Endothelial cell (in vitro differentiated cells): ENCODE measurements around the gene HLA-DMB. TPM values are rescaled to one million over a fixed set of nuclear protein-coding genes. Genes with fewer than 3 reads are reported as not detected.

Source experiments
- DNase-seq: peaks from one replicate; pipeline ENCODE4 v3.0.0; 2021; ENCODE audit warnings: low spot score
- H3K27ac Mint-ChIP-seq: one replicate; pipeline ENCODE4 v1.8.0; 2021; ENCODE audit warnings: mixed read lengths, inconsistent platforms; ENCODE audit not compliant: unreplicated experiment
- H3K27me3 Mint-ChIP-seq: one replicate; pipeline ENCODE4 v1.8.0; 2021; ENCODE audit warnings: mild to moderate bottlenecking, moderate library complexity, mixed read lengths, inconsistent platforms; ENCODE audit not compliant: unreplicated experiment
- H3K36me3 Mint-ChIP-seq: one replicate; pipeline ENCODE4 v1.8.0; 2021; ENCODE audit warnings: mild to moderate bottlenecking, low read depth, mixed read lengths, inconsistent platforms; ENCODE audit not compliant: unreplicated experiment
- H3K4me1 Mint-ChIP-seq: one replicate; pipeline ENCODE4 v1.8.0; 2021; ENCODE audit warnings: mild to moderate bottlenecking, mixed read lengths, inconsistent platforms; ENCODE audit not compliant: unreplicated experiment
- H3K4me3 Mint-ChIP-seq: one replicate; pipeline ENCODE4 v1.8.0; 2021; ENCODE audit warnings: mild to moderate bottlenecking, mixed read lengths, inconsistent platforms; ENCODE audit not compliant: unreplicated experiment
- H3K9me3 Mint-ChIP-seq: one replicate; pipeline ENCODE4 v1.8.0; 2021; ENCODE audit warnings: mixed read lengths, inconsistent platforms; ENCODE audit not compliant: unreplicated experiment
- CTCF ChIP-seq: fragments of 200-600 bp; sonication (generic); IDR thresholded peaks from one replicate; pipeline ENCODE4 v1.5.0; 2021; ENCODE audit warnings: antibody characterized with exemption; ENCODE audit not compliant: unreplicated experiment
- total RNA-seq: library from RNA; stranded (reverse); fragmentation: NEBNext Ultra II Directional; extraction: Animal tissue kit (Norgen Biotek cat#: 25700); gene quantifications from one replicate; pipeline ENCODE4 v1.2.1, GENCODE V29; 2021; ENCODE audit not compliant: unreplicated experiment

The HLA-DMB gene
- total RNA-seq, 1 donor from 2014 or later: 1.3 TPM

- Mint-ChIP-seq H3K4me1 (peaks cover 22% of the 10 kb centered on the region), H3K9me3 (no peaks in the 10 kb centered on the region), H3K36me3 (no peaks in the 10 kb centered on the region), H3K27me3 (no peaks in the 10 kb centered on the region), H3K27ac (no peak overlapping the region), H3K4me3 (no peak overlapping the region)
- no peak for TF ChIP-seq CTCF
- DNase-seq: no peak
These were observed 13.4 kb upstream of the HLA-DMB start for GRCh38 chr6:32954267-32954666.

GRCh38 chr6:32953775-32954174, 12.9 kb upstream of the HLA-DMB start:
- no peak for DNase-seq
- no peak overlapping the region for H3K27ac Mint-ChIP-seq
- H3K36me3 Mint-ChIP-seq: no peaks in the 10 kb centered on the region
- no peak for TF ChIP-seq CTCF
- no peak overlapping the region for H3K4me3 Mint-ChIP-seq
- H3K4me1 Mint-ChIP-seq: peaks cover 22% of the 10 kb centered on the region
- H3K9me3 Mint-ChIP-seq: no peaks in the 10 kb centered on the region
- H3K27me3 Mint-ChIP-seq: no peaks in the 10 kb centered on the region

- Mint-ChIP-seq H3K9me3 (no peaks in the 10 kb centered on the region), H3K27ac (peak within 1 kb of the TSS; percentile 40), H3K4me1 (peaks cover 22% of the 10 kb centered on the region), H3K27me3 (no peaks in the 10 kb centered on the region), H3K4me3 (peak within 1 kb of the TSS; percentile 33), H3K36me3 (no peaks in the 10 kb centered on the region)
- peak; percentile 77 for DNase-seq
- TF ChIP-seq CTCF: peak; percentile 50
These were observed 12.2 kb upstream of the HLA-DMB start, which contains the start of gene HLA-DMA for GRCh38 chr6:32952817-32953739. Gene HLA-DMA (minus strand): TSS chr6:32953097. CDS start chr6:32953036, 61 bp downstream.

GRCh38 chr6:32950449-32950848, 9.6 kb upstream of the HLA-DMB start:
- Mint-ChIP-seq H3K27me3 (no peaks in the 10 kb centered on the region), H3K27ac (no peak overlapping the region), H3K36me3 (no peaks in the 10 kb centered on the region), H3K4me1 (peaks cover 22% of the 10 kb centered on the region), H3K9me3 (no peaks in the 10 kb centered on the region), H3K4me3 (peak overlapping the region; percentile 28)
- no peak for TF ChIP-seq CTCF
- no peak for DNase-seq

- Mint-ChIP-seq H3K9me3 (no peaks in the 10 kb centered on the region), H3K36me3 (no peaks in the 10 kb centered on the region), H3K4me3 (peak overlapping the region; percentile 28), H3K27ac (no peak overlapping the region), H3K4me1 (peaks cover 18% of the 10 kb centered on the region), H3K27me3 (no peaks in the 10 kb centered on the region)
- TF ChIP-seq CTCF: no peak
- DNase-seq: no peak
These were observed 9.2 kb upstream of the HLA-DMB start for GRCh38 chr6:32950010-32950409.
